Lung (tissue), 16 donors: ENCODE results near the gene PROM1. TPM values are rescaled to one million over a fixed set of nuclear protein-coding genes. Genes with fewer than 3 reads are reported as not detected.

ENCODE experiments used
- ATAC-seq: fragments of 200-7000 bp; cut with Tn5 transposase; one replicate; pipeline ENCODE4 v1.9.1; 2020; ENCODE audit warnings: moderate number of reproducible peaks; ENCODE audit not compliant: insufficient read depth, low FRiP score
- DNase-seq, 3 donors: peaks; one replicate each; pipeline ENCODE4 v3.0.0-alpha.2; 2013 to 2017
- H3K27ac ChIP-seq, 2 donors: one replicate each; pipeline ENCODE4 v1.5.1; 2013; ENCODE audit warnings: mild to moderate bottlenecking in 2 of 2, moderate library complexity in 2 of 2, control low read depth in 1 of 2, inconsistent platforms in 1 of 2, low read depth in 1 of 2, low read length in 1 of 2
- H3K27me3 ChIP-seq, 3 donors: one replicate each; pipeline ENCODE4 v1.5.1; 2013; ENCODE audit warnings: low read length in 2 of 3; ENCODE audit not compliant: control insufficient read depth in 3 of 3, insufficient read depth in 3 of 3
- H3K36me3 ChIP-seq, 4 donors: one replicate each; pipeline ENCODE4 v1.5.1; 2013; ENCODE audit warnings: low read length in 4 of 4, mild to moderate bottlenecking in 1 of 4, moderate library complexity in 1 of 4; ENCODE audit not compliant: control insufficient read depth in 4 of 4, insufficient read depth in 4 of 4
- H3K4me1 ChIP-seq, 5 donors: one replicate each; pipeline ENCODE4 v1.5.1; 2013; ENCODE audit warnings: low read length in 5 of 5, mild to moderate bottlenecking in 2 of 5, moderate library complexity in 1 of 5; ENCODE audit not compliant: control insufficient read depth in 5 of 5, insufficient read depth in 5 of 5
- H3K4me3 ChIP-seq: one replicate; pipeline ENCODE4 v1.5.1; 2013; ENCODE audit warnings: mild to moderate bottlenecking, control low read depth, moderate library complexity
- H3K9ac ChIP-seq, 2 donors: one replicate each; pipeline ENCODE4 v1.5.1; 2013; ENCODE audit warnings: low read length in 2 of 2, control low read depth in 1 of 2; ENCODE audit not compliant: insufficient read depth in 1 of 2
- H3K9me3 ChIP-seq, 4 donors: one replicate each; pipeline ENCODE4 v1.5.1; 2013; ENCODE audit warnings: low read length in 3 of 4, mild to moderate bottlenecking in 1 of 4, moderate library complexity in 1 of 4; ENCODE audit not compliant: control insufficient read depth in 4 of 4, insufficient read depth in 3 of 4
- CTCF ChIP-seq: IDR thresholded peaks from 2 replicates; pipeline ENCODE4 v1.5.1; 2012; ENCODE audit warnings: mild to moderate bottlenecking; ENCODE audit errors: control extremely low read depth, extremely low read depth
- WGBS, 2 donors: extraction: QIAGEN DNeasy Blood & Tissue Kit; methylation state at CpG; one replicate each; pipeline ENCODE4 v1.1.7; 2013; 5-methylcytosine and 5-hydroxymethylcytosine counted together
- long read RNA-seq, 5 donors: transcript quantifications; one replicate each; lab custom pipeline, GENCODE V29; 2026
- polyA plus RNA-seq, 2 donors: library from polyadenylated mRNA; stranded (reverse); fragments of 200-250 nt; gene quantifications; one replicate each; pipeline ENCODE4 v1.2.1, GENCODE V29; 2013
- total RNA-seq, 2 donors: library from RNA; depleted of rRNA in 1 of 2; stranded (reverse); fragments of >200 nt in 1 of 2; gene quantifications; one replicate each; pipeline ENCODE4 v1.2.1, GENCODE V29; 2014 to 2021
- donor health status: control.
- donor health status: control.
- donor health status: Bipolar disorder and iron deficiency.
- donor health status: healthy.
- donor health status: DM: yes; HTN: yes; CAD: no.

The PROM1 gene
- 10 to 100 TPM; 42.7 to 49.5 TPM for total RNA-seq
- 10 to 100 TPM in 1 of 2 donors, 1 to 10 TPM in 1; 6.7 to 12.4 TPM for polyA plus RNA-seq
- long read RNA-seq, donor 1, full-length matches to known transcripts, result 4 of 4 reads
- long read RNA-seq, donor 1, partial matches to known transcripts, result 0 of 4 reads
- long read RNA-seq, donor 1, other reads (novel, unspliced or antisense), result 0 of 4 reads
- long read RNA-seq, donor 2, result 0 reads
- long read RNA-seq, donor 3, partial matches to known transcripts, result 0 of 1 reads
- long read RNA-seq, donor 3, other reads (novel, unspliced or antisense), result 0 of 1 reads
- long read RNA-seq, donor 4, result 0 reads
- long read RNA-seq, donor 5, full-length matches to known transcripts, result 2 of 2 reads
- long read RNA-seq, donor 5, partial matches to known transcripts, result 0 of 2 reads
- long read RNA-seq, donor 5, other reads (novel, unspliced or antisense), result 0 of 2 reads

GRCh38 chr4:16083241-16084191, at the start of gene PROM1:
TSS of gene PROM1 (minus strand) at chr4:16084023. CDS start at chr4:16075906, 8,117 bp downstream.
- DNase-seq (peak; percentile 54 to 70 (median 64)), ATAC-seq (peak; percentile 35)
- Histone ChIP-seq H3K27me3 (peaks cover 3 to 28% (median 16%) of the 10 kb centered on the region in 3 donors), H3K9ac (peak within 1 kb of the TSS; percentile 56 to 68), H3K27ac (no peak within 1 kb of the TSS), H3K4me3 (peak within 1 kb of the TSS; percentile 28), H3K36me3 (no peaks in the 10 kb centered on the region), H3K4me1 (peaks cover 0 to 32% (median 11%) of the 10 kb centered on the region in 5 donors), H3K9me3 (peaks cover 0 to 9% (median 0%) of the 10 kb centered on the region in 4 donors)
- 2 to 6% methylated on average over 74 to 81 of the region's 81 CpGs for WGBS, 2 donors
- TF ChIP-seq CTCF, result no peak

DNA sequence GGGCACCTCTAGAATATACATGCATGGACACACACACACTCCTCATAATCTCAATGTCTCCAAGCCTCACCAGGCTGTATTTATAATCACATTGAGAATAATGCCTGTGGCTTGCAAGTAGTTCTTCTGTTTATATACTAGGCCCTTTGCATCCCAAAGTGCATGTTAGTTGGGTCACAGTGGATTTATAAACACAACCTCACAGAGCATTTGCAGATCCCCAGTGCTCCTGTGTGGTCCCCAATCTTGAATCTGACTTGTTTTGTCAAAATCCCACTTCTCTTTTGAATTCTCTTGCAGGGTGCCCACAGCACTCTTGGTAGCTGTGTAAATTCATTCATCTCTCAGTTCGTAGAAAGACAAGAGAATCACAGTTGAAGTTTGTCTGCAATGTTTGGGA, 49.6 kb upstream of the PROM1 start:
- H3K27ac ChIP-seq, result no peak overlapping the region
- WGBS, 2 donors, result 84 to 100% methylated on average over 1 of the region's 1 CpG
- H3K9ac ChIP-seq, result no peak overlapping the region
- no peaks in the 10 kb centered on the region for H3K27me3 ChIP-seq
- H3K36me3 ChIP-seq, result no peaks in the 10 kb centered on the region
- ATAC-seq, result no peak
- H3K4me1 ChIP-seq, result no peaks in the 10 kb centered on the region
- DNase-seq, result peak in 2 of 3 donors; percentile 16 to 39
- no peak for TF ChIP-seq CTCF
- peaks cover 0 to 2% (median 0%) of the 10 kb centered on the region in 4 donors for H3K9me3 ChIP-seq
- no peak overlapping the region for H3K4me3 ChIP-seq

- 94 to 100% methylated on average over 1 of the region's 1 CpG for WGBS, 2 donors
- TF ChIP-seq CTCF, result no peak
- H3K4me3 ChIP-seq, result no peak overlapping the region
Measured at GRCh38 chr4:16131293-16131692, 47.5 kb upstream of the PROM1 start.

More at GRCh38 chr4:16131293-16131692, 47.5 kb upstream of the PROM1 start:
- Histone ChIP-seq H3K9ac (no peak overlapping the region), H3K4me1 (no peaks in the 10 kb centered on the region), H3K27ac (no peak overlapping the region), H3K9me3 (peaks cover 0 to 2% (median 0%) of the 10 kb centered on the region in 4 donors), H3K36me3 (no peaks in the 10 kb centered on the region), H3K27me3 (no peaks in the 10 kb centered on the region)
- ATAC-seq (no peak), DNase-seq (no peak)
